ENCODE measurements around the gene FUT1. TPM values are rescaled to one million over a fixed set of nuclear protein-coding genes. Genes with fewer than 3 reads are reported as not detected.

The FUT1 gene
- total RNA-seq, 1 donor = under 0.01 TPM

DNA sequence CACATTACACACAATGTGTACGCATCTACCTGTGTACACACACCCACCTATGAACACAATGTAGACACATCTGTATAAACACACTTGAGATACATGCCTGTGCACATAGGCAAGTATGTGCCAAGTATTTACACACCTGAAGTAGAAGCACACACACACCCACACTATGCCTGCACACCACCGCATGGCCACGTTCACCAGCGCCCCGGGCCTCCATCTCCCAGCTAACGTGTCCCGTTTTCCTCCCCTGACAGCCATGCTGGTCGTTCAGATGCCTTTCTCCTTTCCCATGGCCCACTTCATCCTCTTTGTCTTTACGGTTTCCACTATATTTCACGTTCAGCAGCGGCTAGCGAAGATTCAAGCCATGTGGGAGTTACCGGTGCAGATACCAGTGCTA lies 49.7 kb downstream of the FUT1 start:
- TF ChIP-seq CTCF (IDR thresholded peaks at IDR 0.05; ENCODE audit: insufficient read depth, low read length) = no peak
- H3K4me3 ChIP-seq (ENCODE audit: low read depth, low read length) = no peak overlapping the region
- DNase-seq (ENCODE audit: low read depth) = no peak

- H3K4me3 ChIP-seq (ENCODE audit: low read depth, low read length) = no peak overlapping the region
- TF ChIP-seq CTCF (IDR thresholded peaks at IDR 0.05; ENCODE audit: insufficient read depth, low read length) = no peak
- peak; percentile 78 for DNase-seq (ENCODE audit: low read depth)
These were observed 54.4 kb downstream of the FUT1 start for GRCh38 chr19:48698046-48698445.

Small RNA genes within 50 kb of the gene (small RNA-seq; reads per million reads assigned to genes)
- gene RNU6-317P = not detected

Other genes with a start within 250 kb of the FUT1 start
- gene LMTK3, start 240.8 kb downstream of the FUT1 start, total RNA-seq (ENCODE audit: low replicate concordance) = not detected in 2 replicates
- gene SULT2B1, start 200.5 kb downstream of the FUT1 start, total RNA-seq (ENCODE audit: low replicate concordance) = not detected in 2 replicates
- gene SPACA4, start 145.9 kb downstream of the FUT1 start, total RNA-seq (ENCODE audit: low replicate concordance) = not detected in 2 replicates
- gene FAM83E, start 137.6 kb downstream of the FUT1 start, total RNA-seq (ENCODE audit: low replicate concordance) = 0.18 TPM in 1 of 2 replicates, not detected in the other
- 1,782 and 2,036 TPM in 2 replicates for gene RPL18, start 133.5 kb downstream of the FUT1 start, total RNA-seq (ENCODE audit: low replicate concordance)
- 10.9 and 16.3 TPM in 2 replicates for gene SPHK2, start 133.1 kb downstream of the FUT1 start, total RNA-seq (ENCODE audit: low replicate concordance)
- gene DBP, start 115.3 kb downstream of the FUT1 start, total RNA-seq (ENCODE audit: low replicate concordance) = 20.9 and 48.8 TPM in 2 replicates
- 2.3 and 14.5 TPM in 2 replicates for gene CA11, start 106.5 kb downstream of the FUT1 start, total RNA-seq (ENCODE audit: low replicate concordance)
- 0.09 TPM in 1 of 2 replicates, not detected in the other for gene NTN5, start 79.6 kb downstream of the FUT1 start, total RNA-seq (ENCODE audit: low replicate concordance)
- gene FUT2, start 56.7 kb downstream of the FUT1 start, total RNA-seq (ENCODE audit: low replicate concordance) = not detected in 2 replicates
- gene MAMSTR, start 32.9 kb downstream of the FUT1 start, total RNA-seq (ENCODE audit: low replicate concordance) = 2.5 and 8.0 TPM in 2 replicates
- gene RASIP1, start 12.0 kb downstream of the FUT1 start, total RNA-seq (ENCODE audit: low replicate concordance) = 0.16 and 0.45 TPM in 2 replicates
- not detected in 2 replicates for gene IZUMO1, start 5.7 kb downstream of the FUT1 start, total RNA-seq (ENCODE audit: low replicate concordance)
- gene FGF21, start 2.9 kb upstream of the FUT1 start, total RNA-seq (ENCODE audit: low replicate concordance) = not detected in 2 replicates
- gene BCAT2, start 58.4 kb upstream of the FUT1 start, total RNA-seq (ENCODE audit: low replicate concordance) = 9.6 and 30.4 TPM in 2 replicates
- 3.6 and 25.5 TPM in 2 replicates for gene HSD17B14, start 83.8 kb upstream of the FUT1 start, total RNA-seq (ENCODE audit: low replicate concordance)
- 28.9 and 44.0 TPM in 2 replicates for gene PLEKHA4, start 116.0 kb upstream of the FUT1 start, total RNA-seq (ENCODE audit: low replicate concordance)
- 45.8 and 53.6 TPM in 2 replicates for gene PPP1R15A, start 119.8 kb upstream of the FUT1 start, total RNA-seq (ENCODE audit: low replicate concordance)
- 0.54 TPM in 1 of 2 replicates, not detected in the other for gene TULP2, start 146.1 kb upstream of the FUT1 start, total RNA-seq (ENCODE audit: low replicate concordance)
- 267 and 932 TPM in 2 replicates for gene NUCB1, start 147.7 kb upstream of the FUT1 start, total RNA-seq (ENCODE audit: low replicate concordance)
- gene DHDH, start 181.1 kb upstream of the FUT1 start, total RNA-seq (ENCODE audit: low replicate concordance) = not detected in 2 replicates
- 15.5 and 45.8 TPM in 2 replicates for gene BAX, start 202.2 kb upstream of the FUT1 start, total RNA-seq (ENCODE audit: low replicate concordance)
- 5,494 and 8,302 TPM in 2 replicates for gene FTL, start 212.7 kb upstream of the FUT1 start, total RNA-seq (ENCODE audit: low replicate concordance)
- 5.5 and 38.6 TPM in 2 replicates for gene GYS1, start 240.7 kb upstream of the FUT1 start, total RNA-seq (ENCODE audit: low replicate concordance)
- 16.3 and 119 TPM in 2 replicates for gene RUVBL2, start 241.2 kb upstream of the FUT1 start, total RNA-seq (ENCODE audit: low replicate concordance)